ENCODE measurements around the gene JAK1. TPM values are rescaled to one million over a fixed set of nuclear protein-coding genes. Genes with fewer than 3 reads are reported as not detected.

JAK1 gene
- total RNA-seq, 1 donor from 2014 or later: 156 TPM

GRCh38 chr1:64845831-64846425 lies 120.4 kb downstream of the JAK1 start:
- no peak for ATAC-seq
- H3K36me3 ChIP-seq: peaks cover 98% of the 10 kb centered on the region
- H3K4me3 ChIP-seq: no peak overlapping the region
- DNase-seq: no peak
- peaks cover 14% of the 10 kb centered on the region for H3K4me1 ChIP-seq
- no peak for TF ChIP-seq CTCF (IDR thresholded peaks at IDR 0.05)
- H3K27ac ChIP-seq: no peak overlapping the region
- intact Hi-C loops (cut with DNase I): no loop called here
- no peaks in the 10 kb centered on the region for H3K9me3 ChIP-seq
- no peaks in the 10 kb centered on the region for H3K27me3 ChIP-seq (ENCODE audit: low read depth)

- intact Hi-C loops (cut with DNase I): no loop called here
- H3K27ac ChIP-seq: no peak overlapping the region
- no peaks in the 10 kb centered on the region for H3K9me3 ChIP-seq
- H3K4me3 ChIP-seq: no peak overlapping the region
- no peaks in the 10 kb centered on the region for H3K27me3 ChIP-seq (ENCODE audit: low read depth)
- ATAC-seq (no peak), DNase-seq (no peak)
- H3K36me3 ChIP-seq: peaks cover 98% of the 10 kb centered on the region
- no peak for TF ChIP-seq CTCF (IDR thresholded peaks at IDR 0.05)
- H3K4me1 ChIP-seq: peaks cover 14% of the 10 kb centered on the region
Measured at GRCh38 chr1:64844609-64845008, 121.7 kb downstream of the JAK1 start.

GRCh38 chr1:64844175-64844574 lies 122.2 kb downstream of the JAK1 start:
- H3K4me1 ChIP-seq: peaks cover 14% of the 10 kb centered on the region
- intact Hi-C loops (cut with DNase I): no loop called here
- H3K36me3 ChIP-seq: peaks cover 98% of the 10 kb centered on the region
- DNase-seq (no peak), ATAC-seq (no peak)
- H3K27ac ChIP-seq: no peak overlapping the region
- no peaks in the 10 kb centered on the region for H3K27me3 ChIP-seq (ENCODE audit: low read depth)
- TF ChIP-seq CTCF (IDR thresholded peaks at IDR 0.05): no peak
- no peak overlapping the region for H3K4me3 ChIP-seq
- H3K9me3 ChIP-seq: no peaks in the 10 kb centered on the region

- TF ChIP-seq CTCF (IDR thresholded peaks at IDR 0.05): no peak
- Histone ChIP-seq H3K27ac (no peak overlapping the region), H3K4me1 (peaks cover 14% of the 10 kb centered on the region), H3K36me3 (peaks cover 96% of the 10 kb centered on the region), H3K4me3 (no peak overlapping the region), H3K27me3 (ENCODE audit: low read depth) (no peaks in the 10 kb centered on the region), H3K9me3 (no peaks in the 10 kb centered on the region)
- intact Hi-C loops (cut with DNase I): no loop called here
- no peak for ATAC-seq
- no peak for DNase-seq
Measured at GRCh38 chr1:64843675-64844074, 122.7 kb downstream of the JAK1 start.

GRCh38 chr1:64842224-64842623 lies 124.1 kb downstream of the JAK1 start:
- no peak overlapping the region for H3K27ac ChIP-seq
- H3K36me3 ChIP-seq: peaks cover 96% of the 10 kb centered on the region
- ATAC-seq (no peak), DNase-seq (no peak)
- no peak for TF ChIP-seq CTCF (IDR thresholded peaks at IDR 0.05)
- H3K9me3 ChIP-seq: no peaks in the 10 kb centered on the region
- H3K27me3 ChIP-seq (ENCODE audit: low read depth): no peaks in the 10 kb centered on the region
- no peak overlapping the region for H3K4me3 ChIP-seq
- peaks cover 14% of the 10 kb centered on the region for H3K4me1 ChIP-seq
- intact Hi-C loops (cut with DNase I): no loop called here
